Ovary (tissue), 3 donors: ENCODE measurements around the gene DUS3L.

ENCODE experiments used
- CTCF ChIP-seq, 3 donors: fragments of 450-650 bp in 2 of 3; fragments of 200-600 bp in 1 of 3; IDR thresholded peaks; one replicate each; pipeline versions ENCODE4 v1.5.1 to v1.8.0; 2016 to 2022; ENCODE audit warnings: antibody characterized with exemption in 3 of 3, mild to moderate bottlenecking in 1 of 3
- POLR2A ChIP-seq: fragments of 450-650 bp; IDR thresholded peaks from one replicate; pipeline ENCODE4 v1.6.1; 2017; ENCODE audit warnings: antibody characterized with exemption, mild to moderate bottlenecking, moderate library complexity
- donor health status: DM: no; HTN: no; CAD: no.

GRCh38 chr19:5767949-5768348 is 23.0 kb downstream of the DUS3L start:
- TF ChIP-seq POLR2A: no peak
- no peak for TF ChIP-seq CTCF (IDR thresholded peaks at IDR 0.05)
